GM19438 (cell line): ENCODE results near the gene INAFM1.
"Not testable (repeated sequence)": the region's sequence is repeated elsewhere in the genome, so short reads cannot be mapped to it uniquely, and the experiment has no call there.

Experiments
- ATAC-seq: cut with Tn5 transposase; IDR thresholded peaks from one replicate; pipeline ENCODE4 v1.9.1; 2021; ENCODE audit warnings: low read depth; ENCODE audit not compliant: unreplicated experiment

INAFM1 gene

DNA sequence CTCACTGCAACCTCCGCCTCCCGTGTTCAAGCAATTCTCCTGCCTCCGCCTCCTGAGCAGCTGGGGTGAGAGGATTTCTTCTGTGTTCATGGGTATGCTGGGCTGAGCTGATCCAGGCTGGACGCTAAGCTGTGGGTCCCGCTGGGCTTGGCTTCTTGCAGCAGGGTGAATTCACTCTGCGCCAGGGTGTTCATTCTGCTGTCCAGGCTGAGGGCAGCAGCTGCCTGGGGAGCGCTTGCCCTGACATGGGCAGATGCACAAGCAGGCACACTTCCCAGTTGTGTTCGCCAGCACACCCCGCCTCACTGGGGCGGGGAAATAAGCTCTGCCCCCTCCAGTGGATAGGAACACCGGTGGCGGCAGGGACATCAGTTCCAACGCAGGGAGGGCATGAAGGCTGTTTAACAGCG is 7.3 kb upstream of the INAFM1 start:
- ATAC-seq: no peak

DNA sequence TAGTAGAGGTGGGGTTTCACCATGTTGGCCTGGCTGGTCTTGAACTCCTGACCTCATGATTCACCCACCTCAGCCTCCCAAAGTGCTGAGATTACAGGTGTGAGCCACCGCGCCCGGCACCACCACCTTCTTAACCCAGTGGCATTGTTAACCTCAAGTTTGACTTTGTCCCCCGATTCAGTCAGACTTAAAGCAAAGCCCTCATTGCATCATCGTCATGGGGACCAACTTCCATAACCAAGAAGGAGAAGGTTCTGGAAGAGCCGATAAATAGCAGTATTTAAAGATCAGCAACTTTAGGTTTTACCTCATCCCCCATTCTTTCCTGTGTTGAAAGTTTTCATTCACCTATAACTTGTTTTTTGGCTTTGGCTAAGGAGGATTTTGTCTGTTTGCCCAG is 6.7 kb upstream of the INAFM1 start:
- no peak for ATAC-seq

- no peak for ATAC-seq
Observed at GRCh38 chr19:47269596-47269995, 5.1 kb upstream of the INAFM1 start.

- no peak for ATAC-seq
Observed at GRCh38 chr19:47270408-47270807, 4.3 kb upstream of the INAFM1 start.

GRCh38 chr19:47271949-47272348 is 2.7 kb upstream of the INAFM1 start:
- ATAC-seq: no peak

- ATAC-seq: no peak
Observed at GRCh38 chr19:47272448-47273312, 2.0 kb upstream of the INAFM1 start.

DNA sequence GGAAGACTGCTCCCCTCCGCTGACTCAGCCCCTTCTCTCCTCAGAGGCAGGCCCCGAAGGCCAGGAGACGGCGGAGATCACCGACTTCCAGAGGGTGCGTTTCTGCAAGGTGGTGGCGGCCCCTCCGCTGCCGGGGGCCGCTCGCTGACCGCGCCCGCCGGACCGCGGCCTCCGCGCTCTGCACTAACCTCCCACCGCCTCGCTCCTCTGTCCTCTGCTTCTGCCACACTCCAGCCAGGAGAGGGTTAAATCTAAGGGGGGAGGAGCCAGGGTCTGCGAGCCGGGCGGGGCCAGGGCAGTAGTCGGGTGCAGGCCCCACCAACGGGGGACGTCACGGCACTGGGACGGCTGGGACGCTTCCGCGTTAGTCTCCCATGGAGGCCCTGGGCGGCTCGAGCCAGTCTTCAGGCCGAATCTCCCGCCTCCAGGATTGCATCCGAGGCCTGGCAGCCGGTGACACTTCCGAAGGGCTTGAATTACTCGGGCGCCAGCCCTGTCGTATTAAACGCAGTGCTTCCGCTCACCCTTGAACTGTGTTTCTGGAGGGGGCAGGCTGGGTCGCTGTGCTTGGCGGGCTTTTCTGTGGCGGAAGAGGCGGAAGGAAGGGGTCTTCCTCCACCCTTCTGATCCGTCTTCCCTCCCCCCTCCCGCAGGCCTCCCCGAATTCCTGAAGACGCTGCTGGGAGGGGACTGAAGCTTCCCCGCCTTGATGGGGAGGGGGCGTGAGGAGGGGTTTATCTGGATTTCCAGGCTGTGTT is 1.2 kb upstream of the INAFM1 start:
- ATAC-seq: peak; percentile 55

DNA sequence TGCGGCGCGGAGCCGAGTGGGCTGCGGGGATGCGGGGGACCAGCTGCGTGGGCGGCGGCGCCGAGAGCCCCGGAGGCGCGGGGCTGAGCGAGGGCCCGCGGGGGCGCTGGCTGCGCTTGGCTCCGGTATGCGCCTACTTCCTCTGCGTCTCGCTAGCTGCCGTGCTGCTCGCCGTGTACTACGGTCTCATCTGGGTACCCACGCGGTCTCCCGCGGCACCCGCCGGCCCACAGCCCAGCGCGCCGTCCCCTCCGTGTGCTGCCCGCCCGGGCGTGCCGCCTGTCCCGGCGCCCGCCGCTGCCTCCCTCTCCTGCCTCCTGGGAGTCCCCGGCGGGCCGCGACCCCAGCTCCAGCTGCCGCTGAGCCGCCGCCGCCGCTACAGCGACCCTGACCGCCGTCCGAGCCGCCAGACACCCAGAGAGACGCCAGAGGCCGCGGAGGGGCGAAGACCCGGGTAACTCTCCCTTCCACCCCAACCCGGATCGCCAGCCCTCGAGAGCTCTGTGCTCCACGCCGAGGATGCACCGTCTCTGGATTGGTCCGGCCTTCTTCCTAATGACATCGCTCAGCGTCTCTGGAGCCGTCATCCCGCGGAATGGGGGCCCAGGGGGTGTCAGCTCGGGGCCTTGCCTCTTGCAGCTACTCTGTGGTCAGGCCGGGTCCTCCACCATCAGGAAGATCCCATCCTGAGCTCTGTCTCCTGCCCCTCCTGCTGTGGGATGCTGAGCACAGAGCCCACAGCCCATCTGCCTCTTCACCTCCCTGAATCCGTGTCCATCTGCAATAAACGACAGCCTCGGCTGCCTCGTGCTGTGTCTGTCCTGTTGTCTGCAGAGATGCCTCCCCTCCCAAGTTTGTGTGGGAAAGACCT is 441 bp downstream of the INAFM1 start:
- peak; percentile 30 for ATAC-seq

GRCh38 chr19:47275791-47276461 is 1.2 kb downstream of the INAFM1 start:
- ATAC-seq: no peak

DNA sequence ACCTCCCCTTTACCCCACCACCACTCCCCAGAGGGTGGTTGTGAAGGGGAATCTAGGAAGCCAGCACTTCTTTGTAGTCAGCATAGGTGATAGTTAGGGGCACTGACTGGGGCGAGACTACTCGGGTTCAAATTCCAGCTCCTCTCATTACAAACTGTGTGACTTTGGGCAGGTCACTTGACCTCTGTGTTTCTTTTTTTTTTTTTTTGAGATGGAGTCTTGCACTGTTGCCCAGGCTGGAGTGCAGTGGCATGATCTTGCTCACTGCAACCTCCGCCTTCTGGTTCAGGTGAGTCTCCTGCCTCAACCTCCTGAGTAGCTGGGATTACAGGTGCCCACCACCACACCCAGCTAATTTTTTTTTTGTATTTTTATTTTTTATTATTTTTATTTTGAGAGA is 1.8 kb downstream of the INAFM1 start:
- not testable (repeated sequence) for ATAC-seq

- no peak for ATAC-seq
Observed at GRCh38 chr19:47280183-47280797, 5.6 kb downstream of the INAFM1 start.

DNA sequence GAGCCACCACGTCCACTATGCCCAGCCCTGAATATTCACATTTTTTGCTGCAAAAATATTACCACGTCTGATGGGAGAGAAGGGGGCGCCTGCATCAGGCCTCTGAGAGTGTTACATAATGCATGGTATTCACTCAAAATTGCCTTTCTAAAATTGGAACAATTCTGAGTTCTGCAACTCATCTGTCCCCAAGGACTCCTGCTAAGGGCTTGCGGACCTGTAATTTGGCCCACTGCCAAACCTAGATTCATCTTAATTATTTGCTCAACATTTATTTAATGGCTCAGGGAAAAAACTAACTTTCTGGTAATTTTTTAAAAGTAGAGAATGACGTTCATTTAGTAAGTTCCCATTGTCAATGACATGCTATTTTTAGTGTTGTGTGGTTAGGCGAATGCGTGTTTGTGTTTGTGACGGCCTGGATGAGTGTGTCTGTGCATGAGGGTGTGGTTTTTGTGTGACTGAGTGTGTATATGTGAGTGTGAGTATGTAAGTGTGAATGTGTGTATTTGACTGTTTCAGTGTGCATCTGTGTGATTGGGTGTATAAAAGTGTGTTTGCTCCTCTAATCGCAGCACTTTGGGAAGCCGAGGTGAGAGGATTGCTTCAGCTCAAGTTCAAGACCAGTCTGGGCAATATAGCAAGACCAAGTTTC is 8.8 kb downstream of the INAFM1 start:
- ATAC-seq: no peak

GRCh38 chr19:47284324-47284899 is 9.7 kb downstream of the INAFM1 start:
- ATAC-seq: no peak

GRCh38 chr19:47296036-47296435 is 21.4 kb downstream of the INAFM1 start:
- ATAC-seq: no peak

GRCh38 chr19:47300867-47301266 is 26.2 kb downstream of the INAFM1 start:
- not testable (repeated sequence) for ATAC-seq

DNA sequence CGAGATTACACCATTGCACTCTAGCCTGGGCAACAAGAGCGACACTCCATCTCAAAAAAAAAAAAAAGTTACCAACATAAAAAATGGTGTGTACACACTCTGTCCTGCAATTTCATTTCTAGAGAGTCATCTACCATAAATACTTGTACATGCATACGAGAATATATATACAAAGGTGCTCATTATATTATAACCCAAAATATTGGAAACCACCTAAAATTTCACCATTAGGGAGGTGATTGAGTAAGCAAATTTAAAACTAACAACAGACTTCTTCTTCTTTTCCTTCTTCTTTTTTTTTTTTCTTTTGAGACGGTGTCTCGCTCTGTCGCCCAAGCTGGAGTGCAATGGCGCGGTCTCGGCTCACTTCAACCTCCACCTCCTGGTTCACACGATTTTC is 27.6 kb downstream of the INAFM1 start:
- ATAC-seq: no peak

DNA sequence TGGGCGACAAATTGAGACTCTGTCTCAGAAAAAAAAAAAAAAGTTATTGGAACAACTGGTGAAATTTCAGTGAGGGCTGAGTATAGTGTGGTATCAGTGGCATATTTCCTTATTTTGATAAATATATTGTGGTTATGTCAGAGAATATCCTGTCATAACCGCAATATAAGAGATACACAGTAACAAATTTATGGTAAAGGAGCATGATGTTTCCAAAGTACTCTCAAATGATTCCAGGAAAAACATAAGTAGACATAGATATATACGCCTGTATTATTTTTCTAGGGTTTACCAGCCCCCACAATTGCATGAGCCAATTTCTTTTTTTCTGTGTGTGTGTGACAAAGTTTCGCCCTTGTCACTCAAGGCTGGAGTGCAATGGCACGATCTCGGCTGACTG is 29.3 kb downstream of the INAFM1 start:
- ATAC-seq: no peak

DNA sequence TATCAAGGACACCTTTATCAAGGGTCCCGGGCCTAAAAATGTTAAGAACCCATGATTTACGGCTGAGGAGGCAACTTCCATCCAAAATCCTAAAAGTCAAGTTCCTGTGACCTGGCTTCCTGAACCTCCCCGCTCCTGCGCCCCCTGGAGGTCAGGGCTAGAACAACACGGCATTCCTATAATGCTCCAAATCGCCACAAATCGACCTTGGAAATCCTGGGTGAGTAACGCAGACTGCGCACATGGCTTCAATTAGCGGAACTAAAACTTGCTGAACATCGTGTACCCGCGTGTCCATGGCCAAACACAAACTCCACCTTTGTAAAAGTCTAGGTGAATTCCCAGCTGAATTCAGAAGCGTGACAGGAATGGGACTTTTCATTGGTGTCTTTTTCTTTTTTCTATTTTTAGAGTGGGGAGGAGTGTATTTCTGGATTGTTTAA is 30.6 kb downstream of the INAFM1 start:
- no peak for ATAC-seq

- no peak for ATAC-seq
Observed at GRCh38 chr19:47306303-47306702, 31.6 kb downstream of the INAFM1 start.
